ENCODE measurements around the gene MYORG.

DNA sequence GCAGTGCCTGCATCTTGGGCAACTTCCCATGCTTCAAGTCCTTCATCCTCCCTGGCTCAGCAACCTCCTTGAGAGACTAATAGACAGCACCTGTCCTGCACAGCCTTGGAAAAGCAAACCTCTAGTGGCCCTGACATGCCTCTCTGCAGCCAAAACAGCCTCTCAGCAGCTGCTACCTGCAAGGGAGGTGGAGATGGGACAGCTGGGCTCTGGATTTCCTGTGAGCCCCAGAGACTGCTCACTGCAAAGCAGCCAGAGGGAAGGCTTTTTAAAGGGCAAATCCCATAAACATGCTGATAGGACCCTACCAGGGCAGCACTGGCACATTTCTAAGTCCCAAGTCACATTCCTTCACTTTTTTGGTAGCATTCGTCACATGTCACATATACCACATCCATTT lies 31.5 kb upstream of the MYORG start:
- no peak for TF ChIP-seq CTCF (IDR thresholded peaks at IDR 0.05 in 2 of 3, conservative IDR thresholded peaks at IDR 0.05 in 1 of 3; ENCODE audit: control insufficient read depth in 2 of 3, extremely low read depth in 1 of 3, insufficient read depth in 1 of 3, low read depth in 3 of 3, low read length in 3 of 3)
- no peak for TF ChIP-seq RAD21 (IDR thresholded peaks at IDR 0.05; ENCODE audit: insufficient read depth, low read depth, low read length)
- TF ChIP-seq ZBTB40 (IDR thresholded peaks at IDR 0.05; ENCODE audit: borderline replicate concordance) = no peak
- TF ChIP-seq YY1 (IDR thresholded peaks at IDR 0.05; ENCODE audit: low read depth, low read length) = no peak
- TF ChIP-seq, protein P1, sequence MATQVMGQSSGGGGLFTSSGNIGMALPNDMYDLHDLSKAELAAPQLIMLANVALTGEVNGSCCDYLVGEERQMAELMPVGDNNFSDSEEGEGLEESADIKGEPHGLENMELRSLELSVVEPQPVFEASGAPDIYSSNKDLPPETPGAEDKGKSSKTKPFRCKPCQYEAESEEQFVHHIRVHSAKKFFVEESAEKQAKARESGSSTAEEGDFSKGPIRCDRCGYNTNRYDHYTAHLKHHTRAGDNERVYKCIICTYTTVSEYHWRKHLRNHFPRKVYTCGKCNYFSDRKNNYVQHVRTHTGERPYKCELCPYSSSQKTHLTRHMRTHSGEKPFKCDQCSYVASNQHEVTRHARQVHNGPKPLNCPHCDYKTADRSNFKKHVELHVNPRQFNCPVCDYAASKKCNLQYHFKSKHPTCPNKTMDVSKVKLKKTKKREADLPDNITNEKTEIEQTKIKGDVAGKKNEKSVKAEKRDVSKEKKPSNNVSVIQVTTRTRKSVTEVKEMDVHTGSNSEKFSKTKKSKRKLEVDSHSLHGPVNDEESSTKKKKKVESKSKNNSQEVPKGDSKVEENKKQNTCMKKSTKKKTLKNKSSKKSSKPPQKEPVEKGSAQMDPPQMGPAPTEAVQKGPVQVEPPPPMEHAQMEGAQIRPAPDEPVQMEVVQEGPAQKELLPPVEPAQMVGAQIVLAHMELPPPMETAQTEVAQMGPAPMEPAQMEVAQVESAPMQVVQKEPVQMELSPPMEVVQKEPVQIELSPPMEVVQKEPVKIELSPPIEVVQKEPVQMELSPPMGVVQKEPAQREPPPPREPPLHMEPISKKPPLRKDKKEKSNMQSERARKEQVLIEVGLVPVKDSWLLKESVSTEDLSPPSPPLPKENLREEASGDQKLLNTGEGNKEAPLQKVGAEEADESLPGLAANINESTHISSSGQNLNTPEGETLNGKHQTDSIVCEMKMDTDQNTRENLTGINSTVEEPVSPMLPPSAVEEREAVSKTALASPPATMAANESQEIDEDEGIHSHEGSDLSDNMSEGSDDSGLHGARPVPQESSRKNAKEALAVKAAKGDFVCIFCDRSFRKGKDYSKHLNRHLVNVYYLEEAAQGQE (IDR thresholded peaks at IDR 0.05; ENCODE audit: low read depth, low read length) = no peak
- TF ChIP-seq EP300 (IDR thresholded peaks at IDR 0.05; ENCODE audit: borderline replicate concordance in 1 of 2, control insufficient read depth in 1 of 2, low read depth in 2 of 2, low read length in 2 of 2) = no peak
- no peak for TF ChIP-seq RELA (IDR thresholded peaks at IDR 0.05; ENCODE audit: borderline replicate concordance, partially characterized antibody)
- TF ChIP-seq SMC3 (IDR thresholded peaks at IDR 0.05; ENCODE audit: borderline replicate concordance, low read length) = no peak
- no peak for TF ChIP-seq ZNF384 (IDR thresholded peaks at IDR 0.05; ENCODE audit: borderline replicate concordance, low read depth, low read length)

All from GM12878 (cell line).